ENCODE results near the gene GNL3L.

DNA sequence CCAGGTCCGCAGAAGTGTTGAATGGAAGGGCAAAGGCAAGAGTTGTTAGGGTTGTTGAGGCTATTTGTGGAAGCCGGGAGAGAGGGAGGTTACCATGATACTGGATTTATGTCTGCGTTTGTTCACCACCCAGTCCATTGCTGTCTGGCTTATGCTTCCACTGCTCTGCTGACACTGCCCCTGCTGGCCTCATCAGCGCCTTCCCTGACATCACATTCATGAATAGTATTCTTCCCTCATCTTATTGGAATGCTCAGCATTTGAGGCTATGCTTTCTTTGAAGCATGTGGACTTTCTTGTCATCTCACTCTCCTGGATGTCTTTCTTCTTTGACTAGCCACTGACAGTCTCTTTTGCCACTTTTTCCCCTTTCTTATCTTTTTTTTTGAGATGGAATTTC is 10.3 kb downstream of the GNL3L start:
- TF ChIP-seq, protein P1, sequence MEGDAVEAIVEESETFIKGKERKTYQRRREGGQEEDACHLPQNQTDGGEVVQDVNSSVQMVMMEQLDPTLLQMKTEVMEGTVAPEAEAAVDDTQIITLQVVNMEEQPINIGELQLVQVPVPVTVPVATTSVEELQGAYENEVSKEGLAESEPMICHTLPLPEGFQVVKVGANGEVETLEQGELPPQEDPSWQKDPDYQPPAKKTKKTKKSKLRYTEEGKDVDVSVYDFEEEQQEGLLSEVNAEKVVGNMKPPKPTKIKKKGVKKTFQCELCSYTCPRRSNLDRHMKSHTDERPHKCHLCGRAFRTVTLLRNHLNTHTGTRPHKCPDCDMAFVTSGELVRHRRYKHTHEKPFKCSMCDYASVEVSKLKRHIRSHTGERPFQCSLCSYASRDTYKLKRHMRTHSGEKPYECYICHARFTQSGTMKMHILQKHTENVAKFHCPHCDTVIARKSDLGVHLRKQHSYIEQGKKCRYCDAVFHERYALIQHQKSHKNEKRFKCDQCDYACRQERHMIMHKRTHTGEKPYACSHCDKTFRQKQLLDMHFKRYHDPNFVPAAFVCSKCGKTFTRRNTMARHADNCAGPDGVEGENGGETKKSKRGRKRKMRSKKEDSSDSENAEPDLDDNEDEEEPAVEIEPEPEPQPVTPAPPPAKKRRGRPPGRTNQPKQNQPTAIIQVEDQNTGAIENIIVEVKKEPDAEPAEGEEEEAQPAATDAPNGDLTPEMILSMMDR (IDR thresholded peaks at IDR 0.05) = no peak
- TF ChIP-seq POLR2A (IDR thresholded peaks at IDR 0.05) = no peak
